ENCODE results near the gene FAM50A.

Gene FAM50A

GRCh38 chrX:154403858-154404257 lies 40.1 kb upstream of the FAM50A start:
- Mint-ChIP-seq H3K9me3 (no peaks in the 10 kb centered on the region), H3K4me3 (no peak overlapping the region), H3K27me3 (ENCODE audit: low read depth) (no peaks in the 10 kb centered on the region), H3K4me1 (ENCODE audit: low read depth) (peaks cover 11% of the 10 kb centered on the region), H3K27ac (no peak overlapping the region), H3K36me3 (ENCODE audit: low read depth) (peaks cover 18% of the 10 kb centered on the region)

- no peaks in the 10 kb centered on the region for H3K27me3 Mint-ChIP-seq (ENCODE audit: low read depth)
- H3K4me3 Mint-ChIP-seq: no peak overlapping the region
- H3K4me1 Mint-ChIP-seq (ENCODE audit: low read depth): peaks cover 6% of the 10 kb centered on the region
- peaks cover 10% of the 10 kb centered on the region for H3K36me3 Mint-ChIP-seq (ENCODE audit: low read depth)
- no peaks in the 10 kb centered on the region for H3K9me3 Mint-ChIP-seq
- H3K27ac Mint-ChIP-seq: no peak overlapping the region
Observed at GRCh38 chrX:154404625-154405192, 39.2 kb upstream of the FAM50A start.

- peak overlapping the region; percentile 64 for H3K4me3 Mint-ChIP-seq
- peaks cover 5% of the 10 kb centered on the region for H3K36me3 Mint-ChIP-seq (ENCODE audit: low read depth)
- peak overlapping the region; percentile 21 for H3K27ac Mint-ChIP-seq
- H3K27me3 Mint-ChIP-seq (ENCODE audit: low read depth): no peaks in the 10 kb centered on the region
- H3K4me1 Mint-ChIP-seq (ENCODE audit: low read depth): peaks cover 13% of the 10 kb centered on the region
- no peaks in the 10 kb centered on the region for H3K9me3 Mint-ChIP-seq
Observed at GRCh38 chrX:154408659-154409221, 35.2 kb upstream of the FAM50A start.

GRCh38 chrX:154409222-154409871 lies 34.6 kb upstream of the FAM50A start, which contains the start of gene DNASE1L1:
Gene DNASE1L1 (minus strand): TSS chrX:154409254. CDS start chrX:154405568, 3,686 bp downstream.
- H3K27me3 Mint-ChIP-seq (ENCODE audit: low read depth): no peaks in the 10 kb centered on the region
- peak within 1 kb of the TSS; percentile 21 for H3K27ac Mint-ChIP-seq
- peaks cover 5% of the 10 kb centered on the region for H3K36me3 Mint-ChIP-seq (ENCODE audit: low read depth)
- peak within 1 kb of the TSS; percentile 64 for H3K4me3 Mint-ChIP-seq
- H3K4me1 Mint-ChIP-seq (ENCODE audit: low read depth): peaks cover 13% of the 10 kb centered on the region
- H3K9me3 Mint-ChIP-seq: no peaks in the 10 kb centered on the region

- H3K4me3 Mint-ChIP-seq: peak overlapping the region; percentile 77
- peaks cover 8% of the 10 kb centered on the region for H3K36me3 Mint-ChIP-seq (ENCODE audit: low read depth)
- H3K9me3 Mint-ChIP-seq: no peaks in the 10 kb centered on the region
- no peaks in the 10 kb centered on the region for H3K27me3 Mint-ChIP-seq (ENCODE audit: low read depth)
- peaks cover 15% of the 10 kb centered on the region for H3K4me1 Mint-ChIP-seq (ENCODE audit: low read depth)
- H3K27ac Mint-ChIP-seq: peak overlapping the region; percentile 95
Observed at GRCh38 chrX:154411981-154412340, 32.0 kb upstream of the FAM50A start.

- peaks cover 8% of the 10 kb centered on the region for H3K36me3 Mint-ChIP-seq (ENCODE audit: low read depth)
Observed at GRCh38 chrX:154412468-154412867, 31.5 kb upstream of the FAM50A start.

GRCh38 chrX:154413142-154413541 lies 30.8 kb upstream of the FAM50A start:
- H3K9me3 Mint-ChIP-seq: no peaks in the 10 kb centered on the region
- H3K27ac Mint-ChIP-seq: peak overlapping the region; percentile 95
- peaks cover 8% of the 10 kb centered on the region for H3K36me3 Mint-ChIP-seq (ENCODE audit: low read depth)
- no peaks in the 10 kb centered on the region for H3K27me3 Mint-ChIP-seq (ENCODE audit: low read depth)
- H3K4me1 Mint-ChIP-seq (ENCODE audit: low read depth): peaks cover 15% of the 10 kb centered on the region
- peak overlapping the region; percentile 77 for H3K4me3 Mint-ChIP-seq

More at GRCh38 chrX:154412468-154412867, 31.5 kb upstream of the FAM50A start:
- no peaks in the 10 kb centered on the region for H3K27me3 Mint-ChIP-seq (ENCODE audit: low read depth)
- peak overlapping the region; percentile 77 for H3K4me3 Mint-ChIP-seq
- H3K9me3 Mint-ChIP-seq: no peaks in the 10 kb centered on the region
- peaks cover 15% of the 10 kb centered on the region for H3K4me1 Mint-ChIP-seq (ENCODE audit: low read depth)
- H3K27ac Mint-ChIP-seq: peak overlapping the region; percentile 95

- no peak overlapping the region for H3K4me3 Mint-ChIP-seq
- no peak overlapping the region for H3K27ac Mint-ChIP-seq
- no peaks in the 10 kb centered on the region for H3K9me3 Mint-ChIP-seq
- no peaks in the 10 kb centered on the region for H3K27me3 Mint-ChIP-seq (ENCODE audit: low read depth)
- peaks cover 7% of the 10 kb centered on the region for H3K4me1 Mint-ChIP-seq (ENCODE audit: low read depth)
- H3K36me3 Mint-ChIP-seq (ENCODE audit: low read depth): peaks cover 6% of the 10 kb centered on the region
Observed at GRCh38 chrX:154417157-154417556, 26.8 kb upstream of the FAM50A start.

GRCh38 chrX:154419189-154419588 lies 24.8 kb upstream of the FAM50A start:
- H3K36me3 Mint-ChIP-seq (ENCODE audit: low read depth): peaks cover 3% of the 10 kb centered on the region
- no peak overlapping the region for H3K27ac Mint-ChIP-seq
- H3K9me3 Mint-ChIP-seq: no peaks in the 10 kb centered on the region
- H3K4me3 Mint-ChIP-seq: no peak overlapping the region
- H3K4me1 Mint-ChIP-seq (ENCODE audit: low read depth): peaks cover 2% of the 10 kb centered on the region
- no peaks in the 10 kb centered on the region for H3K27me3 Mint-ChIP-seq (ENCODE audit: low read depth)

- Mint-ChIP-seq H3K27me3 (ENCODE audit: low read depth) (no peaks in the 10 kb centered on the region), H3K4me1 (ENCODE audit: low read depth) (peaks cover 5% of the 10 kb centered on the region), H3K4me3 (no peak overlapping the region), H3K36me3 (ENCODE audit: low read depth) (peaks cover 3% of the 10 kb centered on the region), H3K9me3 (no peaks in the 10 kb centered on the region), H3K27ac (no peak overlapping the region)
Observed at GRCh38 chrX:154419688-154420401, 24.1 kb upstream of the FAM50A start.

- Mint-ChIP-seq H3K4me1 (ENCODE audit: low read depth) (peaks cover 5% of the 10 kb centered on the region), H3K27ac (no peak overlapping the region), H3K4me3 (no peak overlapping the region), H3K27me3 (ENCODE audit: low read depth) (no peaks in the 10 kb centered on the region), H3K36me3 (ENCODE audit: low read depth) (peaks cover 3% of the 10 kb centered on the region), H3K9me3 (no peaks in the 10 kb centered on the region)
Observed at GRCh38 chrX:154420402-154420756, 23.6 kb upstream of the FAM50A start.

- Mint-ChIP-seq H3K27ac (no peak overlapping the region), H3K4me1 (ENCODE audit: low read depth) (peaks cover 21% of the 10 kb centered on the region), H3K4me3 (peak overlapping the region; percentile 83), H3K9me3 (no peaks in the 10 kb centered on the region), H3K36me3 (ENCODE audit: low read depth) (peaks cover 5% of the 10 kb centered on the region), H3K27me3 (ENCODE audit: low read depth) (no peaks in the 10 kb centered on the region)
Observed at GRCh38 chrX:154426916-154427770, 16.8 kb upstream of the FAM50A start.

- Mint-ChIP-seq H3K27me3 (ENCODE audit: low read depth) (no peaks in the 10 kb centered on the region), H3K9me3 (no peaks in the 10 kb centered on the region), H3K4me3 (peak within 1 kb of the TSS; percentile 83), H3K27ac (peak within 1 kb of the TSS; percentile 84), H3K4me1 (ENCODE audit: low read depth) (peaks cover 21% of the 10 kb centered on the region), H3K36me3 (ENCODE audit: low read depth) (peaks cover 8% of the 10 kb centered on the region)
Observed at GRCh38 chrX:154428176-154429171, 15.5 kb upstream of the FAM50A start, which contains the start of gene ATP6AP1. Gene ATP6AP1 (plus strand): TSS chrX:154428677. CDS start chrX:154428693, 16 bp downstream.

Data from T-helper 1 cell treated with Interleukin-12 subunit alpha and Interleukin-12 subunit beta and Interleukin-4 antibody, amounts not matched to agents 30 μg/mL and 1 μg/mL, for 36 hours (primary cell).